AG09319 (cell line): ENCODE results near the gene MED22.
"Not testable (repeated sequence)": the region's sequence is repeated elsewhere in the genome, so short reads cannot be mapped to it uniquely, and the experiment has no call there.

ENCODE experiments used
- DNase-seq: peaks from one replicate; pipeline ENCODE4 v3.0.0-alpha.2; 2010; ENCODE audit warnings: low read depth; ENCODE audit errors: extremely low read depth
- CTCF ChIP-seq: IDR thresholded peaks from 2 replicates; pipeline ENCODE4 v1.5.1; 2011; ENCODE audit warnings: low read depth, mild to moderate bottlenecking, inconsistent platforms, low read length, moderate library complexity

Gene MED22

GRCh38 chr9:133303266-133304157 is 44.4 kb downstream of the MED22 start:
- no peak for DNase-seq
- TF ChIP-seq CTCF, result no peak

- TF ChIP-seq CTCF, result no peak
- no peak for DNase-seq
Observed at GRCh38 chr9:133301253-133302230, 46.4 kb downstream of the MED22 start.

- not testable (repeated sequence) for DNase-seq
Observed at GRCh38 chr9:133299996-133300395, 47.9 kb downstream of the MED22 start.

GRCh38 chr9:133294257-133294656 is 53.7 kb downstream of the MED22 start:
- no peak for TF ChIP-seq CTCF
- no peak for DNase-seq

GRCh38 chr9:133290751-133291302 is 57.1 kb downstream of the MED22 start:
- TF ChIP-seq CTCF, result no peak

More at GRCh38 chr9:133290751-133291302, 57.1 kb downstream of the MED22 start:
- DNase-seq, result no peak
